H1 (cell line): ENCODE results near the gene DRAXIN. TPM values are rescaled to one million over a fixed set of nuclear protein-coding genes. Genes with fewer than 3 reads are reported as not detected.

Experiments used
- CTCF ChIA-PET: fragments of 300-600 bp; sonication (Branson Sonifier 250); formaldehyde crosslinking; loops from one replicate; lab custom pipeline; 2021; ENCODE audit not compliant: partially characterized antibody; lab: Charles Lee
- POLR2A ChIA-PET: fragments of 300-600 bp; sonication (Branson Sonifier 250); formaldehyde crosslinking; loops from one replicate; lab custom pipeline; 2021; ENCODE audit warnings: inconsistent platforms; ENCODE audit not compliant: partially characterized antibody; lab: Charles Lee
- DNase-seq, 2 experiments: peaks; one replicate each; pipeline versions ENCODE4 v3.0.0 to v3.0.0-alpha.2; 2010 to 2022; ENCODE audit warnings: low spot score in 2 of 2, low read depth in 1 of 2, mixed read lengths in 1 of 2
- FAIRE-seq: peaks from 2 replicates; lab custom pipeline; 2011; peaks lifted over from hg19 to GRCh38; lab: Jason Lieb, UNC
- H2AFZ ChIP-seq: 2 replicates; pipeline ENCODE4 v1.8.1; 2012; ENCODE audit warnings: low read length, inconsistent platforms
- H2AK5ac ChIP-seq: 2 replicates; pipeline ENCODE4 v1.6.1; 2013; ENCODE audit warnings: low read depth, low read length
- H2BK120ac ChIP-seq: replicated peaks from 2 replicates; pipeline ENCODE3; 2013; ENCODE audit warnings: low read depth, low read length, inconsistent platforms
- H2BK12ac ChIP-seq: 2 replicates; pipeline ENCODE4 v1.6.1; 2013; ENCODE audit warnings: low read depth, low read length
- H2BK15ac ChIP-seq: 2 replicates; pipeline ENCODE4 v1.6.1; 2013; ENCODE audit warnings: low read length
- H2BK20ac ChIP-seq: 2 replicates; pipeline ENCODE4 v1.6.1; 2013; ENCODE audit warnings: low read length
- H2BK5ac ChIP-seq: 2 replicates; pipeline ENCODE4 v1.6.1; 2013; ENCODE audit warnings: low read depth, low read length
- H3K14ac ChIP-seq: 2 replicates; pipeline ENCODE4 v1.6.1; 2013; ENCODE audit warnings: inconsistent platforms; ENCODE audit not compliant: insufficient read length
- H3K18ac ChIP-seq: 2 replicates; pipeline ENCODE4 v1.6.1; 2013; ENCODE audit warnings: low read length; ENCODE audit errors: extremely low read depth
- H3K23ac ChIP-seq: 2 replicates; pipeline ENCODE4 v1.6.1; 2013; ENCODE audit warnings: inconsistent platforms; ENCODE audit not compliant: insufficient read length
- H3K23me2 ChIP-seq: 2 replicates; pipeline ENCODE4 v1.6.1; 2013; ENCODE audit warnings: low read depth, low read length
- H3K27ac ChIP-seq: 2 replicates; pipeline ENCODE4 v1.6.1; 2011; ENCODE audit warnings: low read depth, low read length, inconsistent platforms
- H3K27me3 ChIP-seq, 4 experiments: replicated peaks in 1 of 4; 1 replicate in 1 of 4; 2 replicates in 3 of 4; pipeline versions ENCODE4 v1.6.1 to v1.8.1; 2011 to 2013; ENCODE audit warnings: low read length in 3 of 4, mild to moderate bottlenecking in 3 of 4, inconsistent platforms in 2 of 4, mixed read lengths in 2 of 4, moderate library complexity in 1 of 4; ENCODE audit not compliant: control insufficient read depth in 3 of 4, insufficient read depth in 3 of 4; ENCODE audit errors: extremely low read depth in 1 of 4
- H3K36me3 ChIP-seq, 4 experiments: 2 replicates each; pipeline versions ENCODE4 v1.6.1 to v1.8.1; 2011 to 2013; ENCODE audit warnings: mild to moderate bottlenecking in 4 of 4, low read length in 3 of 4, moderate library complexity in 2 of 4, control low read depth in 1 of 4, inconsistent platforms in 1 of 4; ENCODE audit not compliant: insufficient read depth in 4 of 4, control insufficient read depth in 2 of 4
- H3K4ac ChIP-seq: replicated peaks from 2 replicates; pipeline ENCODE3; 2013; ENCODE audit warnings: low read length, low read depth, mixed read lengths, inconsistent platforms; ENCODE audit not compliant: insufficient read length
- H3K4me1 ChIP-seq, 4 experiments: replicated peaks in 1 of 4; 1 replicate in 1 of 4; 2 replicates in 3 of 4; pipeline versions ENCODE4 v1.6.1 to v1.8.1; 2011 to 2013; ENCODE audit warnings: low read length in 3 of 4, inconsistent platforms in 2 of 4, mixed read lengths in 1 of 4; ENCODE audit not compliant: insufficient read depth in 4 of 4, control insufficient read depth in 3 of 4
- H3K4me2 ChIP-seq, 2 experiments: 2 replicates each; pipeline versions ENCODE4 v1.6.1 to v1.8.1; 2011 to 2013; ENCODE audit warnings: low read depth in 2 of 2, low read length in 2 of 2, control low read depth in 1 of 2, inconsistent platforms in 1 of 2, mild to moderate bottlenecking in 1 of 2; ENCODE audit not compliant: insufficient read depth in 1 of 2
- H3K4me3 ChIP-seq, 4 experiments: fragments of 200-600, 300-600 bp in 1 of 4; sonication (generic), shearing (Covaris generic), sonication (Bioruptor Twin) in 1 of 4; 2 replicates each; pipeline versions ENCODE4 v1.5.1 to v1.8.1; 2011 to 2016; ENCODE audit warnings: low read length in 4 of 4, low read depth in 3 of 4, control low read depth in 2 of 4, inconsistent platforms in 2 of 4, mild to moderate bottlenecking in 2 of 4, mixed read lengths in 1 of 4, moderate library complexity in 1 of 4; ENCODE audit not compliant: insufficient read depth in 2 of 4; ENCODE audit errors: extremely low read depth in 1 of 4
- H3K56ac ChIP-seq: replicated peaks from 2 replicates; pipeline ENCODE3; 2013; ENCODE audit warnings: low read depth, mild to moderate bottlenecking, mixed read lengths, low read length, inconsistent platforms; ENCODE audit not compliant: insufficient read length
- H3K79me1 ChIP-seq: 2 replicates; pipeline ENCODE4 v1.6.1; 2013; ENCODE audit warnings: low read depth, low read length, control low read depth
- H3K79me2 ChIP-seq, 2 experiments: 2 replicates each; pipeline versions ENCODE4 v1.6.1 to v1.8.1; 2012 to 2013; ENCODE audit warnings: low read length in 2 of 2, mild to moderate bottlenecking in 2 of 2, inconsistent platforms in 1 of 2; ENCODE audit not compliant: insufficient read depth in 2 of 2, control insufficient read depth in 1 of 2
- H3K9ac ChIP-seq, 4 experiments: replicated peaks in 1 of 4; 1 replicate in 1 of 4; 2 replicates in 3 of 4; pipeline versions ENCODE4 v1.6.1 to v1.8.1; 2011 to 2013; ENCODE audit warnings: low read depth in 3 of 4, low read length in 3 of 4, control low read depth in 2 of 4, mild to moderate bottlenecking in 2 of 4, moderate library complexity in 2 of 4, inconsistent platforms in 1 of 4; ENCODE audit errors: extremely low read depth in 1 of 4
- H3K9me3 ChIP-seq, 2 experiments: 2 replicates each; pipeline versions ENCODE4 v1.6.1 to v1.8.1; 2012 to 2013; ENCODE audit warnings: mild to moderate bottlenecking in 2 of 2, moderate library complexity in 2 of 2, control low read depth in 1 of 2, inconsistent platforms in 1 of 2, low read depth in 1 of 2, low read length in 1 of 2, mixed read lengths in 1 of 2; ENCODE audit not compliant: insufficient read depth in 2 of 2
- H4K20me1 ChIP-seq, 2 experiments: replicated peaks in 1 of 2; 2 replicates each; pipeline versions ENCODE3 to v1.8.1; 2011 to 2013; ENCODE audit warnings: inconsistent platforms in 2 of 2, low read length in 2 of 2, mild to moderate bottlenecking in 1 of 2; ENCODE audit not compliant: insufficient read depth in 2 of 2, control insufficient read depth in 1 of 2
- H4K5ac ChIP-seq: 2 replicates; pipeline ENCODE4 v1.6.1; 2013; ENCODE audit warnings: low read length, low read depth, mixed read lengths, inconsistent platforms; ENCODE audit not compliant: insufficient read length
- H4K8ac ChIP-seq: 2 replicates; pipeline ENCODE4 v1.8.0; 2013; ENCODE audit warnings: mild to moderate bottlenecking, moderate library complexity, low read length, inconsistent platforms; ENCODE audit not compliant: insufficient read depth; ENCODE audit errors: extremely low read depth
- H4K91ac ChIP-seq: replicated peaks from 2 replicates; pipeline ENCODE3; 2013; ENCODE audit warnings: low read length, mixed read lengths, inconsistent platforms; ENCODE audit not compliant: insufficient read length
- ATF3 ChIP-seq: IDR thresholded peaks from 2 replicates; pipeline ENCODE4 v1.6.1; 2011; ENCODE audit warnings: low read depth, mild to moderate bottlenecking, low read length; ENCODE audit not compliant: insufficient read depth
- CTCF ChIP-seq, 3 experiments: IDR thresholded peaks; 1 replicate in 2 of 3; 2 replicates in 1 of 3; pipeline versions ENCODE4 v1.5.1 to v1.6.1; 2011; ENCODE audit warnings: low read length in 3 of 3, mild to moderate bottlenecking in 3 of 3, inconsistent platforms in 2 of 3, low read depth in 1 of 3, moderate library complexity in 1 of 3; ENCODE audit not compliant: insufficient read depth in 1 of 3; ENCODE audit errors: control extremely low read depth in 1 of 3
- JUND ChIP-seq: IDR thresholded peaks from 2 replicates; pipeline ENCODE4 v1.6.1; 2011; ENCODE audit warnings: mild to moderate bottlenecking, improper control_type of control experiment, low read length
- KDM1A ChIP-seq: fragments of 200-600, 300-600 bp; sonication (generic); IDR thresholded peaks from 2 replicates; pipeline ENCODE4 v1.7.1; 2016; ENCODE audit warnings: mild to moderate bottlenecking, low read length, borderline replicate concordance
- PHF8 ChIP-seq: fragments of 200-600 bp; sonication (generic); conservative IDR thresholded peaks from 2 replicates; pipeline ENCODE4 v1.7.1; 2012; ENCODE audit warnings: low read depth, mild to moderate bottlenecking, inconsistent platforms, low read length, moderate library complexity
- SIN3A ChIP-seq, 2 experiments: IDR thresholded peaks in 1 of 2; conservative IDR thresholded peaks in 1 of 2; 2 replicates each; pipeline ENCODE4 v1.6.1; 2011 to 2012; ENCODE audit warnings: low read length in 2 of 2, improper control_type of control experiment in 1 of 2, low read depth in 1 of 2, mild to moderate bottlenecking in 1 of 2
- SIRT6 ChIP-seq: IDR thresholded peaks from one replicate; pipeline ENCODE4 v1.7.1; 2012; ENCODE audit warnings: low read length, inconsistent platforms
- SP1 ChIP-seq: IDR thresholded peaks from 2 replicates; pipeline ENCODE4 v1.6.1; 2011; ENCODE audit warnings: low read depth, low read length
- SP2 ChIP-seq: IDR thresholded peaks from 2 replicates; pipeline ENCODE4 v1.6.1; 2012; ENCODE audit warnings: mild to moderate bottlenecking, low read length, inconsistent platforms
- WGBS, 2 experiments: shearing (Covaris generic) in 1 of 2; methylation state at CpG; one replicate each; pipeline versions ENCODE4 v1.1.6 to v1.1.7; 2013 to 2015; ENCODE audit warnings: low lambda C conversion rate in 2 of 2, mixed read lengths in 2 of 2, inconsistent platforms in 1 of 2, low coverage in 1 of 2, missing lambda C conversion rate in 1 of 2; ENCODE audit not compliant: insufficient replicate concordance in 2 of 2, insufficient coverage in 1 of 2, insufficient read length in 1 of 2; ENCODE audit errors: extremely low coverage in 1 of 2, missing lambda C conversion rate in 1 of 2; 5-methylcytosine and 5-hydroxymethylcytosine counted together
- polyA plus RNA-seq, 7 experiments: library from polyadenylated mRNA; depleted of rRNA in 3 of 7; stranded (reverse) in 5 of 7; unstranded in 2 of 7; fragments of >200 nt in 5 of 7; fragments of 200-250 nt in 2 of 7; gene quantifications; 1 replicate in 5 of 7; 2 replicates in 1 of 7; 4 replicates in 1 of 7; pipeline versions ENCODE4 v1.2.1 to v1.2.3, GENCODE V29; 2011 to 2013; ENCODE audit warnings: missing spikeins in 2 of 7, mixed read lengths in 2 of 7
- total RNA-seq: library from RNA; stranded (reverse); fragmentation: NEBNext Ultra II Directional; extraction: Animal tissue kit (Norgen Biotek cat#: 25700); gene quantifications from 2 replicates; pipeline ENCODE4 v1.2.1, GENCODE V29; 2021

Gene DRAXIN
- total and polyA plus RNA-seq, 2 of the 8 experiments (the other 6 are each of a cell fraction or from before 2014, with no cell fraction given): 4.6 to 17.6 TPM

- Histone ChIP-seq H2BK120ac (no peak overlapping the region), H3K4me2 (no peak overlapping the region), H2BK20ac (no peak overlapping the region), H4K5ac (no peak overlapping the region), H2AFZ (no peak overlapping the region), H2BK5ac (no peak overlapping the region), H4K20me1 (peaks cover 0 to 7% of the 10 kb centered on the region in 2 experiments), H4K8ac (no peak overlapping the region), H3K9me3 (no peaks in the 10 kb centered on the region), H3K23me2 (no peaks in the 10 kb centered on the region; the same call in 1 of the 2 replicates), H3K36me3 (peaks cover 2 to 25% (median 11%) of the 10 kb centered on the region in 4 experiments; a peak in 6 of 8 replicates), H3K23ac (no peak overlapping the region), H3K27me3 (no peaks in the 10 kb centered on the region), H2AK5ac (no peak overlapping the region), H3K79me1 (no peaks in the 10 kb centered on the region), H3K4me3 (no peak overlapping the region), H3K27ac (no peak overlapping the region), H3K14ac (no peak overlapping the region), H3K79me2 (no peaks in the 10 kb centered on the region), H3K4me1 (peaks cover 0 to 16% (median 5%) of the 10 kb centered on the region in 4 experiments; a peak in 5 of 7 replicates), H3K18ac (no peak overlapping the region), H3K56ac (no peak overlapping the region), H2BK12ac (0 out of 2 replicates have a peak overlapping the region, but pooled peaks have one; percentile 60), H3K9ac (no peak overlapping the region), H4K91ac (no peak overlapping the region), H2BK15ac (no peak overlapping the region), H3K4ac (no peak overlapping the region)
- CTCF ChIA-PET: interaction anchor here (0.7 to 3.1 kb wide), 22 partner anchors 9 to 103 kb away, joined by 3 to 21 read pairs (median 5); partner anchors contain the start of genes AGTRAP and FBXO6
- POLR2A ChIA-PET: interaction anchor here (1.1 to 3.1 kb wide), 3 partner anchors 9 to 12 kb away, joined by 3 to 11 read pairs (median 4); no protein-coding TSS in a partner anchor
- FAIRE-seq (no peak), DNase-seq (peak in 1 of 2 experiments; percentile 72)
- WGBS, 2 experiments: 81% methylated on average over 9 of the region's 9 CpGs; no CpG with 5 or more reads in 1 of the 2 experiments
- TF ChIP-seq KDM1A: 0 out of 2 replicates have a peak, but pooled peaks have one; percentile 65
- peak in 1 of 2 experiments; percentile 68; a peak in 1 of 4 replicates for TF ChIP-seq SIN3A (conservative IDR thresholded peaks at IDR 0.05 in 1 of 2, IDR thresholded peaks at IDR 0.05 in 1 of 2; ENCODE audit: low read depth in 1 of 2, low read length in 2 of 2)
- TF ChIP-seq PHF8: no peak
- no peak for TF ChIP-seq SP1
- peak; percentile 45; the same call in 1 of the 2 replicates for TF ChIP-seq JUND
- TF ChIP-seq SIRT6: no peak
- TF ChIP-seq SP2: no peak
- peak; percentile 68 to 89 (median 77) for TF ChIP-seq CTCF (IDR thresholded peaks at IDR 0.05; ENCODE audit: control extremely low read depth in 1 of 3, insufficient read depth in 1 of 3, low read depth in 1 of 3, low read length in 3 of 3)
- TF ChIP-seq ATF3: no peak
Observed at GRCh38 chr1:11749203-11749689, 57.7 kb downstream of the DRAXIN start.
